Panc1 (cell line): ENCODE results near the gene SHBG. TPM values are rescaled to one million over a fixed set of nuclear protein-coding genes. Genes with fewer than 3 reads are reported as not detected.
A peak's percentile ranks its signal among the peaks of the same experiment; 100 is the strongest.

ENCODE experiments used
- ATAC-seq: fragments of 200-7000 bp; cut with Tn5 transposase; 2 replicates; pipeline ENCODE4 v1.9.1; 2020; ENCODE audit warnings: mild to moderate bottlenecking, moderate library complexity
- BruUV-seq: library from RNA; stranded (reverse); fragments of 400-500 nt; replicated peaks from 2 replicates; lab custom pipeline; 2021; lab: Mats Ljungman, UMichigan
- CTCF ChIA-PET: fragments of 300-600 bp; sonication (Branson Sonifier 250); formaldehyde crosslinking; loops from one replicate; lab custom pipeline; 2022; ENCODE audit warnings: antibody characterized with exemption; lab: Charles Lee
- POLR2A ChIA-PET: fragments of 300-600 bp; sonication (Branson Sonifier 250); formaldehyde crosslinking; loops from one replicate; lab custom pipeline; 2022; ENCODE audit warnings: antibody characterized with exemption; lab: Charles Lee
- DNase-seq: peaks from one replicate; pipeline ENCODE4 v3.0.0-alpha.2; 2010; ENCODE audit warnings: low read depth, low spot score
- H3K27ac ChIP-seq: 2 replicates; pipeline ENCODE4 v1.5.1; 2011; ENCODE audit warnings: mild to moderate bottlenecking, low read length, inconsistent platforms
- H3K27me3 ChIP-seq: fragments of 200-500 bp; sonication (Bioruptor generic); 2 replicates; pipeline ENCODE4 v1.6.0; 2014; ENCODE audit warnings: low read length, inconsistent platforms; ENCODE audit not compliant: control insufficient read depth, insufficient read depth
- H3K36me3 ChIP-seq: fragments of 200-500 bp; sonication (Bioruptor generic); 2 replicates; pipeline ENCODE4 v1.5.1; 2014; ENCODE audit warnings: inconsistent platforms, mild to moderate bottlenecking, low read length, moderate library complexity; ENCODE audit not compliant: control insufficient read depth, insufficient read depth
- H3K4me1 ChIP-seq: 2 replicates; pipeline ENCODE4 v1.5.1; 2011; ENCODE audit warnings: inconsistent platforms, mild to moderate bottlenecking, low read length, moderate library complexity; ENCODE audit not compliant: control insufficient read depth, insufficient read depth
- H3K4me3 ChIP-seq, 2 experiments: 2 replicates each; pipeline ENCODE4 v1.5.1; 2011 to 2012; ENCODE audit warnings: low read depth in 2 of 2, low read length in 2 of 2, mild to moderate bottlenecking in 2 of 2, inconsistent platforms in 1 of 2, moderate library complexity in 1 of 2
- H3K9me3 ChIP-seq: fragments of 200-500 bp; sonication (Bioruptor generic); 2 replicates; pipeline ENCODE4 v1.5.1; 2014; ENCODE audit warnings: low read depth, mild to moderate bottlenecking, inconsistent platforms, low read length, moderate library complexity; ENCODE audit not compliant: control insufficient read depth, insufficient read depth
- CTCF ChIP-seq: fragments of 450-650 bp; IDR thresholded peaks from 2 replicates; pipeline ENCODE4 v1.5.1; 2017; ENCODE audit warnings: mild to moderate bottlenecking
- POLR2AphosphoS5 ChIP-seq: IDR thresholded peaks from 2 replicates; pipeline ENCODE4 v1.6.1; 2012; ENCODE audit warnings: mild to moderate bottlenecking, low read depth, low read length, moderate library complexity
- REST ChIP-seq, 2 experiments: IDR thresholded peaks; 2 replicates each; pipeline ENCODE4 v1.6.1; 2011 to 2012; ENCODE audit warnings: low read depth in 2 of 2, control low read depth in 1 of 2, low read length in 1 of 2, mild to moderate bottlenecking in 1 of 2, moderate library complexity in 1 of 2; ENCODE audit not compliant: insufficient read depth in 1 of 2
- SIN3A ChIP-seq: IDR thresholded peaks from 2 replicates; pipeline ENCODE4 v1.6.1; 2012; ENCODE audit warnings: low read depth, mild to moderate bottlenecking, low read length, moderate library complexity, borderline replicate concordance; ENCODE audit not compliant: insufficient read depth
- TCF7L2 ChIP-seq: IDR thresholded peaks from 2 replicates; pipeline ENCODE4 v1.6.1; 2011; ENCODE audit warnings: mild to moderate bottlenecking, low read depth, low read length, inconsistent platforms
- in situ Hi-C: cut with HindIII; loops from 2 replicates; pipeline ENCODE4 v1.10.0; 2016; ENCODE audit warnings: low sequenced_read_pairs, low pct_unique_long_range_greater_than_20kb
- intact Hi-C: fragments of 100-400 bp; cut with micrococcal nuclease; formaldehyde crosslinking; loops from one replicate; pipeline ENCODE4 v1.10.0; 2022; ENCODE audit not compliant: unreplicated experiment
- total RNA-seq: library from RNA; stranded (reverse); gene quantifications from one replicate; pipeline ENCODE4 v1.2.1, GENCODE V29; 2021; ENCODE audit not compliant: unreplicated experiment

SHBG gene
- total RNA-seq, 1 experiment from 2014 or later, result 1.2 TPM

GRCh38 chr17:7582396-7583252 is 47.3 kb upstream of the SHBG start:
- BruUV-seq, result no TSS peak
- intact Hi-C loops (no loop called here), in situ Hi-C loops (no loop called here)
- DNase-seq (no peak), ATAC-seq (no peak)
- H3K9me3 ChIP-seq, result no peaks in the 10 kb centered on the region
- TF ChIP-seq POLR2AphosphoS5, result no peak
- no peak for TF ChIP-seq SIN3A
- no peak; the same call in 1 of the 2 replicates for TF ChIP-seq CTCF
- no peak for TF ChIP-seq TCF7L2
- no peak for TF ChIP-seq REST (IDR thresholded peaks at IDR 0.05; ENCODE audit: insufficient read depth in 1 of 2, low read depth in 2 of 2, low read length in 1 of 2)
- H3K36me3 ChIP-seq, result peaks cover 2% of the 10 kb centered on the region
- H3K4me1 ChIP-seq, result peaks cover 48% of the 10 kb centered on the region
- CTCF ChIA-PET, result no interaction called here
- H3K4me3 ChIP-seq, result peak overlapping the region; percentile 65 to 66
- POLR2A ChIA-PET, result interaction anchor here (1.1 kb wide), 1 partner anchor 105 kb away, joined by 4 read pairs; the partner anchor contains the start of gene TP53
- peak overlapping the region; percentile 100 for H3K27ac ChIP-seq
- no peaks in the 10 kb centered on the region for H3K27me3 ChIP-seq

- CTCF ChIA-PET, result no interaction called here
These were observed 46.5 kb upstream of the SHBG start, which contains the start of gene MPDU1 for GRCh38 chr17:7583253-7584109. Gene MPDU1 (plus strand): TSS chr17:7583852. CDS start chr17:7583863, 11 bp downstream.

More at GRCh38 chr17:7583253-7584109, 46.5 kb upstream of the SHBG start, which contains the start of gene MPDU1:
- Histone ChIP-seq H3K27ac (peak within 1 kb of the TSS; percentile 100), H3K27me3 (no peaks in the 10 kb centered on the region), H3K4me3 (peak within 1 kb of the TSS; percentile 65 to 66), H3K4me1 (peaks cover 39% of the 10 kb centered on the region), H3K36me3 (no peaks in the 10 kb centered on the region; the same call in 1 of the 2 replicates), H3K9me3 (no peaks in the 10 kb centered on the region)
- TF ChIP-seq TCF7L2 (peak; percentile 40), CTCF (no peak), REST (IDR thresholded peaks at IDR 0.05; ENCODE audit: insufficient read depth in 1 of 2, low read depth in 2 of 2, low read length in 1 of 2) (no peak; a peak in 2 of 4 replicates), POLR2AphosphoS5 (peak; percentile 79), SIN3A (peak; percentile 81; the same call in 1 of the 2 replicates)
- peak; percentile 92 for DNase-seq
- POLR2A ChIA-PET, result interaction anchor here (0.6 to 1.1 kb wide), 2 partner anchors 67 to 104 kb away, joined by 4 to 7 read pairs; partner anchors contain the start of gene TP53
- in situ Hi-C loops (no loop called here), intact Hi-C loops (no loop called here)
- peak; percentile 72 for ATAC-seq
- BruUV-seq, result TSS peak; percentile 88
